GM23338 (cell line): ENCODE measurements around the gene RFC2.

Experiments
- CTCF ChIP-seq, 2 experiments: fragments of 200-600 bp in 1 of 2; sonication (generic) in 1 of 2; conservative IDR thresholded peaks; 2 replicates each; pipeline versions ENCODE4 v1.5.1 to v1.6.1; 2016 to 2017; ENCODE audit warnings: antibody characterized with exemption in 2 of 2, low read depth in 2 of 2, mild to moderate bottlenecking in 2 of 2, moderate library complexity in 1 of 2
- ETS1 ChIP-seq: IDR thresholded peaks from 2 replicates; pipeline ENCODE4 v1.6.1; 2016; ENCODE audit warnings: antibody characterized with exemption
- EZH2phosphoT487 ChIP-seq: fragments of 200-600 bp; sonication (generic); IDR thresholded peaks from one replicate; pipeline ENCODE4 v1.8.1; 2018; ENCODE audit warnings: antibody characterized with exemption; ENCODE audit not compliant: unreplicated experiment
- POLR2AphosphoS5 ChIP-seq: IDR thresholded peaks from 2 replicates; pipeline ENCODE4 v1.6.1; 2016; ENCODE audit warnings: antibody characterized with exemption, low read depth
- REST ChIP-seq: IDR thresholded peaks from one replicate; pipeline ENCODE4 v1.6.1; 2018; ENCODE audit warnings: antibody characterized with exemption; ENCODE audit not compliant: unreplicated experiment
- ZNF462 ChIP-seq: fragments of 250-450 bp; sonication (Bioruptor Pico); IDR thresholded peaks from 2 replicates; pipeline ENCODE4 v1.5.0; 2020; ENCODE audit warnings: mild to moderate bottlenecking, moderate library complexity

GRCh38 chr7:74190259-74190658 is 63.9 kb downstream of the RFC2 start:
- TF ChIP-seq CTCF (conservative IDR thresholded peaks at IDR 0.05; ENCODE audit: low read depth in 2 of 2) (no peak), REST (no peak), ETS1 (no peak), POLR2AphosphoS5 (no peak), EZH2phosphoT487 (peak; percentile 30), ZNF462 (CRISPR knock-in tag) (no peak)
